ENCODE data around the gene USP25. TPM values are rescaled to one million over a fixed set of nuclear protein-coding genes. Genes with fewer than 3 reads are reported as not detected.

USP25 gene
- total RNA-seq, 1 experiment from 2014 or later, result 35.1 TPM

- no peak overlapping the region for H3K56ac ChIP-seq (ENCODE audit: insufficient read length, low read depth, low read length)
- no peak overlapping the region for H3K14ac ChIP-seq (ENCODE audit: insufficient read depth, low read length)
- DNase-seq, result no peak
- Mint-ChIP-seq H3K4me3 (peak overlapping the region in 1 of 2 experiments; percentile 27; a peak in 1 of 5 replicates), H3K4me1 (peaks cover 65 to 69% of the 10 kb centered on the region in 2 experiments), H3K36me3 (ENCODE audit: insufficient read depth in 1 of 3, low read depth in 3 of 3) (peaks cover 16 to 30% (median 23%) of the 10 kb centered on the region in 3 experiments), H3K27me3 (ENCODE audit: low read depth) (0 out of 2 replicates have a peak, but pooled peaks cover 1% of the 10 kb centered on the region), H3K27ac (peak overlapping the region in 2 of 3 experiments; percentile 68 to 76; a peak in 5 of 7 replicates), H3K9me3 (peaks cover 21 to 31% of the 10 kb centered on the region in 2 experiments)
- H2BK5ac ChIP-seq (ENCODE audit: insufficient read length, low read length), result no peak overlapping the region
- no peak overlapping the region for H3K27ac ChIP-seq (ENCODE audit: insufficient read length, low read depth, low read length)
- no peak overlapping the region for H3K4ac ChIP-seq (ENCODE audit: low read depth, low read length)
- no peak overlapping the region for H2BK15ac ChIP-seq (ENCODE audit: low read depth, low read length)
- no peak overlapping the region for H2AK5ac ChIP-seq (ENCODE audit: insufficient read length, low read length)
- no peak for TF ChIP-seq CTCF (conservative IDR thresholded peaks at IDR 0.05)
- H4K20me1 ChIP-seq (ENCODE audit: control insufficient read depth, insufficient read depth, insufficient read length), result no peaks in the 10 kb centered on the region
- no CpG with 5 or more reads among the region's 2 CpGs for WGBS (ENCODE audit: extremely low coverage, insufficient read length, low lambda C conversion rate)
- H3K4me2 ChIP-seq (ENCODE audit: insufficient read depth, insufficient read length, low read length), result no peak overlapping the region
- no peaks in the 10 kb centered on the region for H3K27me3 ChIP-seq (ENCODE audit: insufficient read depth, low read length)
- no peak overlapping the region for H3T11ph ChIP-seq (ENCODE audit: low read length)
- H4K91ac ChIP-seq (ENCODE audit: insufficient read length, low read depth, low read length), result no peak overlapping the region
- H3K23ac ChIP-seq (ENCODE audit: insufficient read length, low read depth, low read length), result no peak overlapping the region
- peaks cover 39% of the 10 kb centered on the region; the same call in 1 of the 2 replicates for H3K79me2 ChIP-seq (ENCODE audit: insufficient read depth, low read length)
- no peak overlapping the region for H3K9ac ChIP-seq (ENCODE audit: extremely low read depth, insufficient read length, low read length)
- no peak overlapping the region for H2BK12ac ChIP-seq (ENCODE audit: insufficient read length, low read depth, low read length)
- H3K4me1 ChIP-seq (ENCODE audit: insufficient read depth, low read length), result peaks cover 13% of the 10 kb centered on the region; the same call in 1 of the 2 replicates
- no peak overlapping the region for H2AFZ ChIP-seq (ENCODE audit: low read length)
- H4K5ac ChIP-seq (ENCODE audit: insufficient read length, low read depth, low read length), result no peak overlapping the region
- no peak overlapping the region for H4K8ac ChIP-seq (replicated peaks; ENCODE audit: insufficient read length, low read depth, low read length)
- H2BK120ac ChIP-seq (ENCODE audit: low read depth, low read length, poor library complexity, severe bottlenecking), result no peak overlapping the region
- no peaks in the 10 kb centered on the region for H3K23me2 ChIP-seq (ENCODE audit: insufficient read length, low read depth, low read length, poor library complexity, severe bottlenecking)
- H3K18ac ChIP-seq (ENCODE audit: insufficient read length, low read depth, low read length), result no peak overlapping the region
- H3K9me3 ChIP-seq (ENCODE audit: control insufficient read depth, low read depth, low read length), result peaks cover 5% of the 10 kb centered on the region
- no peak overlapping the region for H2BK20ac ChIP-seq (ENCODE audit: low read depth, low read length, poor library complexity, severe bottlenecking)
- H3K79me1 ChIP-seq (ENCODE audit: insufficient read depth, low read depth, low read length, poor library complexity, severe bottlenecking), result peaks cover 5% of the 10 kb centered on the region
These were observed 29.7 kb downstream of the USP25 start for GRCh38 chr21:15759469-15759868.
